Measurements from ENCODE around the gene AHCTF1.
A peak's percentile ranks its signal among the peaks of the same experiment; 100 is the strongest.
"Not testable (repeated sequence)": the region's sequence is repeated elsewhere in the genome, so short reads cannot be mapped to it uniquely, and the experiment has no call there.

The AHCTF1 gene

GRCh38 chr1:246837418-246838117 lies 94.2 kb downstream of the AHCTF1 start:
- peak; percentile 28 for DNase-seq

DNA sequence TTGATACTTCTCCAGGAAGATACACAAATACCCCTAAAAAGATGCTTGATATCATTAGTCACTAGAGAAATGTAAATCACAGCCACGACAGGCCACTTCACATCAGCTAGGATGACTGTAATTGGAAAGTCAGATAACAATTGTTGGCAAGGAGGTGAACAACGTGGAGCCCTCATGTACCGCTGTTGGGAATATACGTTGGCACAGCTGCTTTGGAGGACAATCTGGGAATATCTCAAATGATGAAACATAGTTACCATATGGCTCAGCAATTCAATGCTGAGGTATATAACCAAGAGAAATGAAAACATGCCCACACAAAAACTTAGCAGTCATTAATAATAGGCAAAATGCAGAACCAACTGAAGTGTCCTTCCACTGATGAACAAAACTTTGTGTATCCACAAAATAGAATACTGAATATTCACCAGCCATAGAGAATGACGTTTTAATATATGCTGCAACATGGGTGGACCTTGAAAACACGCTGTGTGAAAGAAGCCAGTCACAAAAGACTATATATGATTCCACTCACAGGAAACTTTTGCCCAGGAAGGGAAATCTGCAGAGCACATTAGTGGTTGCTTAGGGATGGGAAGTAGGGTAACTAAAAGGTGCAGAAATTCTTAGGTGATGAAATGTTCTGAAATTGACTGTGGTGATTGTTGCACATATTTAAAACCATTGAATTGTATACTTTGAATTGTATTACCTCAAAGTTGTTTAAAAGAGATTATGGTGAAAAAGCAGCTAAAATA lies 95.4 kb downstream of the AHCTF1 start:
- no peak for DNase-seq

DNA sequence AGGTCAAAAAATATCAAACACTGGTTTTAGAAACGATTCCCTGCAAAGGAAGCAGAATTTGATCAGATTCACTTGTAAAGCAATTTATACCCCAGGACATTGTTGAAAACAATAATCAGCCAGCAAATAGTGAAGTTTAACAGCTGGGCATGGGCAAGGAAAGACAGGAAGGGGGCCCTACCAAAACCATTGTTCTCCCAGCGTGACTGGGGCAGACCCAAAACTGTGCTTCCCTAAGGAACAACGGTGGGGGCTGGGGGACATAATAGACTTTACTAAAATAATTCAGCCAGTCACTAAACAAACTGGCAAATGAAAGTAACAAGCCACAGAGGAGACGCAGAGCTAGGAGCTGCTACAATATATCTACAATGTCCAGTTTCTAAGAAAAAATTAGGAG lies 100.2 kb downstream of the AHCTF1 start:
- no peak for DNase-seq

DNA sequence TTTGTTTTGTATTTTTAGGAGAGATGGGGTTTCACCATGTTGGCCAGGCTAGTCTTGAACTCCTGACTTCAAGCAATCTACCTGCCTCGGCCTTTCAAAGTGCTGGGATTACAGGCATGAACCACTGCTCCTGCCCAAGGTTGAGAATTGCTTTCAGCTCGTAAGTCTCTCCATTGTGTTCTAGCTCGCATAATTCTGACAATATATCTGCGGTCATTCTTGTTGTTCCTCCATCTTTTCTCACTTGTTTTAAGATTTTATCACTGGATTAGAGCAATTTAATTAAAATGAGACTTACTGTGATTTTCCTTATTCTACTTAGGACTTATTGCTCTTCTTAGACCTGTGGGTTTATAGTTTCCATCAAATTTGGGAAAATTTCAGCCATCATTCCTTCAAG lies 102.9 kb downstream of the AHCTF1 start:
- DNase-seq = no peak

DNA sequence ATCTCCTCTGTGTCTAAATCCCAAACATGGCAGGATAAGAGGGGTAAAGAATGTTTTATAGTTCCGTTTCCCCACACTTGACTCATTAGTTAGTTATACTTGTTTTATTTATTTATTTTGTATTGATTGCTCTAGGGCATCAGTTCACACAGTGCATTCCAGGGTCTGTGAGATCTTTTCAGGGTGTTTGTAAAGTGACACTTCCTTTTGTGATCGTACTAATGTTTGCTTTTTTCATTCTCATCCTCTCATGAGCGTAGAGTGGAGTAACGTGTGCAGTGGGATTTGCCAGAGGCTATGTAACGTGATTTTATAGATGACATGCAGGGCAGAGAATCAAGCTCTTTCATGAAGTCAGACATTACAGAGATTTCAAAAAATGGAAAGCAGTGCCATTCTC lies 104.4 kb downstream of the AHCTF1 start:
- no peak for DNase-seq

- no peak for DNase-seq
These were observed 106.1 kb downstream of the AHCTF1 start for GRCh38 chr1:246825557-246826175.

GRCh38 chr1:246824541-246824940 lies 107.2 kb downstream of the AHCTF1 start:
- DNase-seq = no peak

GRCh38 chr1:246822154-246822553 lies 109.6 kb downstream of the AHCTF1 start:
- not testable (repeated sequence) for DNase-seq

DNA sequence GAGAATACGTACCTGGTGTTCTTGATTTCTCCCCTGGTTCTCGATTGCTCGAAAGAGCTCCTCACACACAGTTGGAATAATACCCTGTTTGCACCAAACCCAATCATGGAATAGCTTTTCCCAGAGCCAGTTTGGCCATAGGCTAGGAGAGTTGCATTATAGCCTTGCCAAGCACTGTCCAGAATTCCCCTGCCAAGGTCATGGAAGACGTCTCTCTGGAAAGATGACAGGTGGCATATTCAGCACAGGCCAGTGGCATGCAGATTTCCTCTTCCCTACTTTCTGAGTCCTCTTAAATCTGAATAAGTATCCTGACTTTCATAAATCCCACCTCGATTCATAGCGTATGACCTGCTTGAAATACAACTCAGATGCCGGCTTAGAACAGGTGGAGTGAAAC lies 111.1 kb downstream of the AHCTF1 start:
- DNase-seq = no peak

DNA sequence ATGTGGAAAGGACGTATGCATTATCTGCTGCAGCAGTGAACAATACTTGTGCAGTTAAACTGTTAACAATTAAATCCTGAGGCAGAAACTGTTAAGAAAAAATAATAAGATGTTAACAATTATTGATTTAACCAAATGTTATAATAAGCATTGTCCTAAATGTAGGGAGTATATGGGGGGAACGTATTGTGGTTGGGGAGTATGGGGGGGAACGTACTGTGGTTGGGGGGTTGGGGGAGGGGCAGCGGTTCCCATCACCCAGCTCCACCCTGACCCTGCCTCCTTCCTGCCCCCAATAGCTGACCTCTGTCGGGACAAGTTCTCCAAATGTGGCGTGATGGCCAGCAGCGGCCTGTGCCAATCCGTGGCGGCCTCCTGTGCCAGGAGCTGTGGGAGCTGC lies 114.0 kb downstream of the AHCTF1 start:
- DNase-seq = peak; percentile 48

GRCh38 chr1:246815693-246816270 lies 116.0 kb downstream of the AHCTF1 start:
- DNase-seq = no peak

DNA sequence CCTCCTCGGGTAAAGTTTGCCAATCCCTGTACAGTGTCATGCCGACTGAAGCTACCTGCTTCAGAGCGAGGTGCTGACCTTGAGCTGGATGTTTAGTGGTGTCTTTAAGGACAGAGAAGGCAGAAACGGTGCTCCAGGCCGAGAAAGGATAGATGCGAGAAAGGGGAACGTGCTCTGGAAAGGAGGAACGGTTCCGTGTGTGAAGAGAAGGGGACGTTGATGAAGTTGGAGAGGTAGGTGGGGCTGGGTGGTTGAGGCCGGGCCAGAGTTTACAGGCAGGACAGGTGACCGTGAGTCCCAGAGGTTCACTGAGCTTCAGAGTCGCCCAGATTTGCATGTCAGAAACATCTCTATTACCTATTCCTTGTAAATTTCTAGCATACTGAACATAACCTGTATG lies 116.9 kb downstream of the AHCTF1 start:
- no peak for DNase-seq

DNA sequence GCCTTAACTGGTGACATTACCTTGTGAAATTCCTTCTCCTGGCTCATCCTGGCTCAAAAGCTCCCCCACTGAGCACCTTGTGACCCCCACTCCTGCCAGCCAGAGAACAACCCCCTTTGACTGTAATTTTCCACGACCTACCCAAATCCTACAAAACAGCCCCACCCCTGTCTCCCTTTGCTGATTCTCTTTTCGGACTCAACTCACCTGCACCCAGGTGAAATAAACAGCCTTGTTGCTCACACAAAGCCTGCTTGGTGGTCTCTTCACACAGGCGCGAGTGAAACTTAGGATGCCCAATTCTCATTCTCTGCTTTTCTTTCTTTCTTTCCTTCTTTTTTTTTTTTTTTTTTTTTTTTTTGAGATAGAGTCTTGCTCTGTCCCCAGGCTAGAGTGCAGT lies 118.4 kb downstream of the AHCTF1 start:
- not testable (repeated sequence) for DNase-seq

- DNase-seq = no peak
These were observed 119.8 kb downstream of the AHCTF1 start for GRCh38 chr1:246811985-246812384.

- DNase-seq = no peak
These were observed 122.3 kb downstream of the AHCTF1 start for GRCh38 chr1:246809473-246809872.

GRCh38 chr1:246805135-246805716 lies 126.5 kb downstream of the AHCTF1 start:
- DNase-seq = no peak

GRCh38 chr1:246803883-246804282 lies 127.9 kb downstream of the AHCTF1 start:
- DNase-seq = no peak

- DNase-seq = no peak
These were observed 128.4 kb downstream of the AHCTF1 start for GRCh38 chr1:246803373-246803772.

DNA sequence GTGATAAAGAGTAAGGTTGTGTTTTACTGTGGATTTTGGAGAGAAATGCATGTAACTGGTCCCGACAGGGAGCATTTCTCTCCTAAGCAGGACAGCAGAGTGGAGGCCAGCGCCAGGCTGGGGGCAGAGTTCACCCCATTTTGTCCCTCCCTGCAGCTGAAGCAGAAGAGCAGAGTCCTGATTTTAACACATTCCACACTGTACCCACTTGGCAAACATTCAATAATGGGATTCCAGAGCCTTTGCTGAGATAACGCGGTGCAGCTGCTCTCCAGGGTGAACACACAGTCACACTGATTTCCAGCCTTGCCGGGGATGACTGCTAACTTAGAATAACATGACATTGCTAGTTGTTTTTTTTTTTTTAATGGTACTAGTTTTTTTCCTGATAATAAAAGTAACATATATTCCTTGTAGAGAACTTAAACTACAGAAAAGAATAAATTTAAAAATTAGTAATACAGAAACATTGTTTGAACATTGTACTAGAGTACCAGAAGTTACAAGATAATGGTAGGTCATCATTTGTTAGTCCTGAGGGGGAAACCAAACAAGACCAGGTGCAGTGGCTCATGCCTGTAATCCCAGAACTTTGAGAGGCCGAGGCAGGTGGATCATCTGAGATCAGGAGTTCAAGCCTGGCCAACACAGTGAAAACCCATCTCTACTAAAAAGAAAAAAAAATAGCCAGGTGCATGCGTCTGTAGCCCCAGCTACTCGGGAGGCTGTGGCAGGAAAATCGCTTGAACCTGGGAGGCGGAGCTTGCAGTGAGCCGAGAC lies 130.3 kb downstream of the AHCTF1 start:
- DNase-seq = no peak

DNA sequence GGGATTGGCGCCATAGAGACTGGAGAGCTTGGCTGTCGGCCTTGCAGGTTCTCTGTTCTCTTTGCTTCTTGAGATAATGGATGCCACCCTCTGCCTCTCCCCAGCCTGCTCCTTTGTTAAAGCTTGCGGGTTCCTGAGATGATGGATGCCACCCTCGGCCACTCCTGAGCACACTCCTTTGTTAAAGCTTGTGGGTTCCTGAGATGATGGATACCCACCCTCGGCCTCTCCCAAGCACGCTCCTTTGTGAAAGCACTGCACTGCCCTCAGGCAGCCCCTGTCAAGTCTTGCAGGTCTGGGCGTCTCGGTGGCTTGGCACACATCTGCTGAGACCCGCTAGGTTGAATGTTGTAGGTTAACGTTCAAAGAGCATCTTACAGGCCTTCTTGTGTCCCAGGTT lies 131.0 kb downstream of the AHCTF1 start:
- DNase-seq = no peak

- no peak for DNase-seq
These were observed 131.4 kb downstream of the AHCTF1 start for GRCh38 chr1:246800356-246800755.
